Skeletal muscle cell (primary cell): ENCODE results near the gene HOATZ.

Source experiments
- DNase-seq: peaks from one replicate; pipeline ENCODE4 v3.0.0-alpha.2; 2010; ENCODE audit warnings: low read depth
- H3K4me3 ChIP-seq: 2 replicates; pipeline ENCODE4 v1.5.1; 2011; ENCODE audit warnings: low read depth, mild to moderate bottlenecking, control low read depth, low read length, moderate library complexity

The HOATZ gene

DNA sequence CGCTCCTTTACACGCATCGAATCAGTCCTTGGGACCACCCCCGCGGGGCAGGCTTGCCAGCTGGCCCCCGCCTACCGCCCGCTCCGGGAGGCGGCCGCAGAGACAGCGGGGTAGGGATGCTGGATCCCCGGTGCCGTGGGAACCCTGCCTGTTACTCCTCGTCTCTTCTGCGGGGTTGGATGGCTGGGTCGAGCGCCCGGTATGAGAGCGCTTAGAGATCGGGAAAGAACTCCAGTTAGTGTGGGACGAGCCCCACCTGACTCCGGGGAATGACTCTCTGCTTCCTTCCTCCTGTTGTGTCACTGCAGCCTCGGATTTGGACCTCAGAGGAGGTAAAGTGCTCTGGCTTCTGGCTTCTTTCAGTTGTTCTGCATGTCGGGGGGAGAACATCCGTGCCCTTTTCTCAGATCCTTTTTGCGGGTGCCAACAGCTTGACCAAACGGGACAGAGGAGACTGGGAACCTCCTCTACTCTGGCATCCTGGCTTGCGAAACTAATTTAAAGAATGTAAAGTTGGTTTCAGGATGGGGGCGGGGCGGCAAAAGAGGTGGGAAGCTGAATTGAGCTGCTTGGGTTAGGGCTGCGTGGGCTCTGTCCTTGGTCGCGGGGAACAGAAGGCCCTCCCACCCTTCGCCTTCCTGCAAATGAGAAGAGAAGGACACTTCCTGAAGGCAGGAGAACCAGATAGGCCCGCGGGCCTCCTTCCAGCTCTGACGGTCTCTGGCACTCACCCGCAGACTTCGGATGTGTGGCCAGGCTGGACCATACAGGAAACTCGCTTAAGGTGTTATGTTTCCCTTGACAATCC lies 26.9 kb downstream of the HOATZ start:
- peak overlapping the region; percentile 74 for H3K4me3 ChIP-seq
- peak; percentile 73 for DNase-seq

DNA sequence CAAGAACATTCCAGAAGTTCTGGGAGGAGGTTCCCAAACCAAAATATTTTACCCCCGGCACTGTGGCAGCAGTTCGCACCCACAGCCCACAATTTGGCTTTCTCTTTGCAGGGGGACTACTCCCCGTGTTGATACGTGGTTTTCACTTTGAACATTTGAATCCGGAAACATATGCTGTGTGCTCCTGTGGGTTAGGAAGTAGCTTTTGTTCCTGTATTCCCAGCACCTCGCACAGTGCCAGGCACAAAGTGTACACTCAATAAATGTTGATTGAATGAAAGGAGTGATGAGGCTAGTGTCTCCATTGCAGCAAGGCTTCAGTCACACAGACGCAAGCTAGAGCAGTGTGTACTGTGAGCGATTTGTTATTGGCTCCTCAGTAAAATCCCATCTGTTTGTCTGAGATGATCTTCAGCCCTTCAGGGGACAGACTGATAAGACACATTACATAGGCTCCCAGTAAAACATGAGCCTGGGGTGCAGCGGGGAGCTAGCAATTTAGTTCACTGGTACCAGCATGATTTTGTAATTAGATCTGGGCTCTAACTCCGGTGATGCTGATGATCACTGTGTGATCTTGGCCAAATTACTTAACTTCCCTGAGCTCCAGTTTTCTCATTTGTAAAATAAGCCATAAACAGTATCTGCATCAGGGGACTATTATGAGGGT lies 28.2 kb downstream of the HOATZ start:
- no peak for DNase-seq
- H3K4me3 ChIP-seq = no peak overlapping the region

DNA sequence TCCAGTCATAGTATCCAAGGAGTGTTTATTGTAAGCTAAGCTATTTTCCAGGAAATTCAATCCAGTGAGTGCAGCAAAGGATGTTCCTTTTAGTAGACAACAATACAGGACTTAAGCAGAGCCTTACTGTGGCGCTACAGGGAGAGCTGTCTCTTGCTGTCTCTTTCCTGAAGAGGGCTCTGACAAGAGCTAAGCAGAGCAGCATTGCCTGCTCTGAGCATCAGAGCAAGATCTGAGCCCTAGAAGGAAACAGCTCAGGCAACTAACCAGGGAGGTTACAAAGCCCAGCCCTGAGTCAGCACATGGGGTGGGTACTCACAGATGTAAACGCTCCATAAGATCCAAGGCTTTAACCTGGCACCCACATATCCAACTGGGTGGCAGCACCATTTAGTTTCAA lies 33.9 kb downstream of the HOATZ start:
- no peak overlapping the region for H3K4me3 ChIP-seq
- DNase-seq = no peak

DNA sequence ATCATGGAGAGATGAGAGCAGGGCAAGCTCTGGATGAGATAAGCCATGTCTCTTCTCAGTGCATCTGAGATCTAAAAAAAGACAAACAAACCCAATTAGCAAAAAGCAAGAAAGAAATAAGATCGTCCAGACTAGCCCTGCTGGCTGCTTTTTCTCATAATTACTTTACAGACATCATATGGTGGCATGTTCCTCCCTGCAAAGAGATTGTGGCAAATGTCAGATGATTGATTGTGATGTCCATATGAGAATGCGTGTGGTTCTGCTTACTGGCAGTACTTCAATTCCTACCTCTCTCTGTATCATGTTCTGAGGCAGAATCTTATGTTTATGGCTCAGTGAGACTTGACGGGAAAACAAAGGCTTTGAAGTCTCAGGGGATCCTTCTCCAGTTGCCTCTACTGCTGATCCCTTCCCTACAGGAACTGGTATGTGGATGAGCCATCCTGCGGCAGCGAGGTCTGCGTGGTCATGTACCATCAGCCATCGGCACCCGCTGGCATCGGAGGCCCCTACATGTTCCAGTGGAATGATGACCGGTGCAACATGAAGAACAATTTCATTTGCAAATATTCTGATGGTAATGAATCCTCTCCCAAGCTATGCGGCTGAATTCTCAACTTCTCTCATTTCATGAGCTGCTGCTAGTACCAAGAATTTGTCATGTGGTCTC lies 34.8 kb downstream of the HOATZ start:
- H3K4me3 ChIP-seq = no peak overlapping the region
- DNase-seq = peak; percentile 40

DNA sequence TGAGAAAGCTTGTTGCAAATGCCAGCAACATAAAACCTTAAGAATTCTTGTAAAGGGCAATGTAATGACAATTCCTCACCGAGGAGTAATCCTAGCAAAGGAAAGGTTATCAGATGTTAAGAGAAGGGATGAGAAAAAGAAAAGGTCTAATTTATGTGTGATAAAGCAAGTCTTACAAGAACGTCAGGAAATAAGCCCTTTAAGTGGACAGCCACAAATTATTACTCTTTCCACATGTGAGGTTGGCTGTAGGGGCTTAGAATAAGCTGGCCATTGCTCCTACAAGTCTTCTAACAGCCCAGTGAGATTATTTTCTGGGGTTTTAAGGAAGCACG lies 35.3 kb downstream of the HOATZ start:
- H3K4me3 ChIP-seq = no peak overlapping the region
- DNase-seq = no peak

DNA sequence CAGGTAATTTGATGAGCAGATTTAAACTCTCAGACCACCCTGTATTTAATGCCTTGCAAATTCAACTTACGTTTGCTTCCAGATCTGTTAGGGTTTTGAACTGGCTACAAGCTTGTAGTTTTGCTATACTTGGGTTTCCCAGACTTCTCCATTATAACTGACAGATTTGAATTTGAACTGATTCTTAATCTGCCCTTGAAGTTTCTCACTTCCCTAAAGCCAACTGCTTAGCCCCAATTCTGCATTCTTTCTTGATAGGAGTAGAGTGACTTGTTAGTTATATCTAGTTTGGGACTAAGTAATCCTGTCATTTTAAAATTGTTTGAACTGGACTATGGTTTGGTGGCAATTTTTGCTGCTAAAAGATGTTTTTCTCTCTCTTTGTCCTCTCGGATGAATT lies 35.7 kb downstream of the HOATZ start:
- no peak for DNase-seq
- H3K4me3 ChIP-seq = no peak overlapping the region

DNA sequence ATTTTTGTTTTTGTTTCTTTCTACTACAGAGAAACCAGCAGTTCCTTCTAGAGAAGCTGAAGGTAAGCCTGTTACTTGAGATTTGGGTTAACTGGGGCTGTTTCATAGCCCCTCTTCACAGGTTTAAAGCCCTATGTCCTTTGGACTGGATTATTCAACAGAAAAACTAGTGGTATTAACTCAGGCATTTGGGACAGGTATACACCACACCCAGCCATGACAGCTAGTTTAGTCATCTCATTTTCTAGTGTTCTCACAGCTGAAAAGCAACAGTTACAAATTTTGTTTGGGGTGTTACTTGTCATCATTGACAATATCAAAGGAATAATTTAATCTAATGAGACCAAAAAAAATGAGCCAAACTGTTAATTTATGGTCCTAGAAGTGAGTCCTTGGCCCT lies 40.0 kb downstream of the HOATZ start:
- H3K4me3 ChIP-seq = no peak overlapping the region
- DNase-seq = no peak

DNA sequence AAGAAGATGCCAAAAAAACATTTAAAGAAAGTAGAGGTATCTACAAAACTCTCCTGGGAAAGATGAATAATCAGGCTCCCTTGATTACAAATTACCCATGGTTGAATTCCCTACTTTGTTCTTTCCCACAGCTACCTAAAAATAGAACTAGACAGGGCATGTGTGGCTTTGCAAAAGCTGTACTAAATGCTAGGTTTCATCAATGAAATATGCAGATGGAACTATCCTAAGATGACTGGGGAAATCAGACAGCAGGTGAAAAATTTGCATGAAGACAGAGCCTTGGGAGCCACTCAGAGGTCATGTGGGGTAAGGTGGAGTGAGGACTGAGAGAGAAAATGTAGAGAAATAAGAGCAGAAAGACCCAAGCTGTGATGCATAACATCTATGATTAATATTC lies 40.7 kb downstream of the HOATZ start:
- no peak for DNase-seq
- H3K4me3 ChIP-seq = no peak overlapping the region

DNA sequence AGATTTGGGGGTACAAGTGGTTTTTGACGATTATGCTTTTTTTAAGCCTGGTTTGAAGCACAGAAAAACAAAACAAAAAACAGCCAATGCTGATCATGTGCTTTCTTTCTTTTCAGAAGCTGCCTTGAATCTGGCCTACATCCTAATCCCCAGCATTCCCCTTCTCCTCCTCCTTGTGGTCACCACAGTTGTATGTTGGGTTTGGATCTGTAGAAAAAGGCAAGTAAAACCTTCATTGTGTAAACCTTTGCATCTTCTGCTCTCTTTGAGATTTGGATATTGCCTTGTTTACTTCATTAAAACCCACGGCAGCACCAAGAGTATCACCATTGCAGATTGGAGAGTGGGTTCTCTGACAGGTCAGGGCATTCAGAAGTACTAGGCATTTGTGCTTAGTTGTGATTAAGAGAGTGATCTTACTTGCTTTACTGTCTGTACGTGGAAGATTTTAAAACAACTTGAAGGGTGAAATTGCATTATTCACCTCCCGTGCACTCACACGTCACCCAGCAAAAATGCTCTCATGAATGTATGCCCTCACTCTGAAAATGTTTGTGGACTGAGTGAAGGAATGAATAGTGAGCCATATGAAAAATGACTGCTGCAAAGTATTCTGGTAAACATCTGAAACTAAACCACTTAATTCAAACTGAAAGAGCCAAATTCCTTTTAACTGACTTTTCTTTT lies 43.0 kb downstream of the HOATZ start:
- DNase-seq = peak; percentile 85
- no peak overlapping the region for H3K4me3 ChIP-seq

DNA sequence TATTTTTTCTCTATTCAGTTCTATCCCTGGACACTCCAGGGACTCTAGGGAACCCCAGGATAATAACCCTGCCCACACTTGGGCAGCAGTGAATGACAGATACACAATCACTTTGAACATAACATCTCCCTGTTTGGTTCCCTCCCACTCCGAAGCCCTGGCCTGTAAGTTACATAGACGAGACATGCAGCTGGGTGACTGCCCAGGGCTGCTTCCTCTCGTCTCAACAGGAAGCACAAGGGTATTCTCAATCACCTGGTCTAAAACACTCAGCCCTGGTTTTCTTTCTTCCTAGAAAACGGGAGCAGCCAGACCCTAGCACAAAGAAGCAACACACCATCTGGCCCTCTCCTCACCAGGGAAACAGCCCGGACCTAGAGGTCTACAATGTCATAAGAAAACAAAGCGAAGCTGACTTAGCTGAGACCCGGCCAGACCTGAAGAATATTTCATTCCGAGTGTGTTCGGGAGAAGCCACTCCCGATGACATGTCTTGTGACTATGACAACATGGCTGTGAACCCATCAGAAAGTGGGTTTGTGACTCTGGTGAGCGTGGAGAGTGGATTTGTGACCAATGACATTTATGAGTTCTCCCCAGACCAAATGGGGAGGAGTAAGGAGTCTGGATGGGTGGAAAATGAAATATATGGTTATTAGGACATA lies 45.4 kb downstream of the HOATZ start:
- DNase-seq = no peak
- H3K4me3 ChIP-seq = no peak overlapping the region

DNA sequence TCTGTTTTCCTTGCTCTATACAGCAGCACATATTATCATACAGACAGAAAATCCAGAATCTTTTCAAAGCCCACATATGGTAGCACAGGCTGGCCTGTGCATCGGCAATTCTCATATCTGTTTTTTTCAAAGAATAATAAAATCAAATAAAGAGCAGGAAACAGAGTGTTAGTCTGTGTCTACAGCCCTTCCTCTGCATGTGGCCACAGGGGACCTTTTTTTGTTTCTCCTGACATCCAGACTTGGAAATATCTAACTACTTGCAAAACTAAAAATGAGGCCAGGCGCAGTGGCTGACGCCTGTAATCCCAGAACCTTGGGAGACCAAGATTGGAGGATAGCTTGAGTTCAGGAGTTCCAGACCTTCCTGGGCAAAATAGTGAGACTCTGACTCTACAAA lies 46.2 kb downstream of the HOATZ start:
- no peak for DNase-seq
- H3K4me3 ChIP-seq = no peak overlapping the region

DNA sequence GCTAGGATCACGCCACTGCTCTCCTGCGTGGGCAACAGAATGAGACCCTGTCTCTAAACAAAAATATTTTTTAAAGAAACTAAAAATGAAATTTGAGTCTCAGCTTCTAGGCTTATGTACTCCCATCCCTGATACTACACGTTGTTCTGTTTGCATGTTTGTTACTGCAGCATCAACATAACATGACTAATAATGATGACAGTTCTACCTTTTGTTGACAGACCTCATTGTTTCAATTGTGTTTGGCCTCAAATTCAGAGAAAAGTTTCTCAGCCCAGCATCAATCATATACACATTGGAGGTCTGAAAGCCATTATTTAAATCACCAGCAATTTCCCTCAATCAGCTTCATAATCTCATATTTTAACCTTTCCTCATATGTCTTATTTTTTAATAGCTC lies 46.7 kb downstream of the HOATZ start:
- DNase-seq = no peak
- no peak overlapping the region for H3K4me3 ChIP-seq

DNA sequence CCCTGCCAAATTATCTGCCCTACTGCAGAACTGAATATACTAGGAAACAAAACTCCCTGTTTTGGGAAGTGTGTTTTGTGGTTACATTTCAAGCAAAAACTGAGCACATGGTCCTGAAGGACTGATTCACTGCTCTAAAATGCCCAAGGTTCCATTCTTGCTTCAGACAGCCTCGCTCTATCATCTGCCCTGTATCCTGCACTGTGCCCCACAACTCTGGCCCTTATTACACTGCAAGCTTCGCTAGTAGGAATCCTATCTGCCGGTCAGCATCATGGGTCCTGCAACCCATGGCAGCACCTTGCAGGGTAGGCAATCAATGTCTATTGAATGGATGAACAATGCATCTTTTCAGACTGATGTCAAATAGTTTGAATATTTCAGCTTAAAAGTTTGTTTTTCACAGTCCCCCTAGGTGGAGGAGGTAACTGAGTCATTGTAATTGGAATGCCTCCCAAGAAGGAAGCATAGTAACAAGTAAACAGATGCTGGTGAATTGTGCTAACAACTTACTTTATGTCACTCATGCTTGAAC lies 47.3 kb downstream of the HOATZ start:
- DNase-seq = peak; percentile 58
- no peak overlapping the region for H3K4me3 ChIP-seq

DNA sequence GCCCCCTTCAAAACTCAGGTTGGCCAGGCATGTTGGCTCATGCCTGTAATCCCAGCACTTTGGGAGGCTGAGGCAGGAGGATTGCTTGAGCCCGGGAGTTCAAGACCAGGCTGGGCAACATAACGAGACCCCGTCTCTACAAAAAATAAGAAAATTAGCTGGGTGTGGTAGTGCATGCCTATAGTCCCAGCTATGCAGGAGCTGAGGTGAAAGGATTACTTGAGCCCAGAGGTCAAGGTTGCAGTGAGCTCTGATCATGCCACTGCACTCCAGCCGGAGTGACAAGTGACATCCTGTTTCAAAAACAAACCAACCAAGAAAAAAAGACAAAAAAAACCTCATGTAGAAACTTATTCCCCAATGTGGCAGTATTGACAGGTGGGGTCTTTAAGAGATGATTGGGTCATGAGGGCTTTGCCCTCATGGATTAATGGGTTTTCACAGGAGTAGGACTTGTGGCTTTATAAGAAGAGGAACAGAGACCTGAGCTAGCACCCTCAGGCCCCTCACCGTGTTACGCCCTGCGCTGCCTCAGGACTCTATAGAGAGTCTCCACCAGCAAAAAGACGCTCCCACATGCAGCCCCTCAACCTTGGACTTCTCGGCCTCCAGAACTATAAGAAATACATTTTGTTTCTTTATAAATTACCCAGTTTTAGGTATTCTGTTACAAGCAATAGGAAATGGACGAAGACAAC lies 48.3 kb downstream of the HOATZ start:
- H3K4me3 ChIP-seq = no peak overlapping the region
- DNase-seq = no peak

DNA sequence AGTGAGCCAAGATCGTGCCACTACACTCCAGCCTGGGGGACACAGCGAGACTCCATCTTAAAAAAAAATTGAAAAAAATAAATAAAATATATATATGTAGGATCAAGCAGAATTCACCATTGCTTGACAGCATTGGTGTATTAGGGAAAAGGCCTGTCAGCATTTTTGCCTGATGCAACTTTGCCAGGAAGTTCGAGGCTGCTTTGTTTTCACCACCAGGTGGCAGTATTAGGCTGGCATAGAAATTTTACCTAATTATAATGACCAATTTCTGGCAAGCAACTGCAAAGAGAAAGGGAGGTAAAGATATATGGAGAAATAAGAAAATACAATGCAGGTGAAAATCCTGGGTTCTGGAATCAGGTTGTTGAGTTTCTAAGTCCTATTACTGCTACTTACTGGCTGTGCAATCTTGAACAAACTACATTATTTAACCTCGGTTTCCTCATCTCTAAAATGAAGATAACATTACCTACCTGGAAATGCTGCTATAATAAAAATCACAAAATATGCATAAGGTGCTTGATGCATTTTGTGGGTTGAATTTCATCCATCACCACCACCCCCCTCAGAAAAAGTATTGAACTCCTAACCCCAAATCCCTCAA lies 50.6 kb downstream of the HOATZ start:
- no peak overlapping the region for H3K4me3 ChIP-seq
- no peak for DNase-seq

DNA sequence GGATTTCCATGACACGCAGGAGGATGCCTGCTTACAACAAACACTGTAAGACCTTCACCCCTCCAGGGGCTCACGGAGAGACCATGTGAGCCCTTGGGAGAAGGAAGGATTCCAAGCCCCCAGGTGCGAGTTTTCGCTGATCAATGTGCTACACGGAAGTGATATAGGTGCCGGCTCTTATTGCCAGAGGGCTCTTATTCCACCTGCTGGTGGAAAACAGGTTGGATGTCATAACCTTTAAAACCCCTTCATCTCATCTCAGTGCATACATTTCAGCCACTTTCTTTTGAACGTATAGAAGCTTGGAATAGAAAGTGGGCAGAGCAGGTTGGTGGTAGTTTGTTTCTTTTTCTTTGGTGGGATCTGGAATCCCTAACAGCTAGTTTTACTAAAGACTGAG lies 51.7 kb downstream of the HOATZ start:
- no peak overlapping the region for H3K4me3 ChIP-seq
- no peak for DNase-seq

DNA sequence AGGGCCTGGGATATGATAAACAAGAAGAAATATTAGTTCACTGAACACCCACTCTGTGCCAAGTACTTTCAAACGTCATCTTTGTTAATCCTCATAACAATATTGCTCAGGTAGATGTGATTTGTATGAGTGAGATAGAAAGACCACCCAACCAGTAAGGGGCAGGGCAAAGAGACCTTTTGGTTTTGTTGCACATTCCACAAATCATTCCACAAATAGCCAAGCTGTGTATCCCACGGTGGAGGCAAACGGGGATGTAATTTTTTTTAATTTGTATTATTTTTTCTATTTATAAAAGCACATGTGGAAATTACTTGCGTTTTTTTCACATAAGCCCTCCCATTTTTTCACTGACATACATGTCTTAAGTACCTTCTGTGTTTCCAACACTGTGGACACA lies 54.9 kb downstream of the HOATZ start:
- DNase-seq = no peak

DNA sequence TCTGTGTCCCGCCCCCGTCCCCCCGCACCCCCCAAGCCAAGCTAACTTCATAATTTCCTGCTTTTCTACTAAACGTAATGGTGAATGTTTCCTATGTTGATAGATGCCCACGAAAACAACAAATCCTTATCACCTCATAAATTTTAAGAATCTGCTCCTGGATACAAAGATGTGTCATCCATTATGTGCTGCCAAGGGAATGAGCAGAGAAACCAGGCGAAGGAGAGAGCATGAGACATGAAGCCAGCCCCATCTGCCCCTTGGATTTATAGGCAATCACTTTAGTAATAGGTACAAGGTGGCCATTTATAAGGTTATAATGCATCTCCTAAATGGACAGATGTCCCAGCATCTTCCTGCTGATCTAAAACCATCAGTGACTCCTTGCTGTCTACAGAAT lies 56.2 kb downstream of the HOATZ start:
- H3K4me3 ChIP-seq = no peak overlapping the region
- no peak for DNase-seq

More for the DNA sequence above, 54.9 kb downstream of the HOATZ start:
- H3K4me3 ChIP-seq = no peak overlapping the region
